Stimulated activated CD4-positive, alpha-beta T cell treated with anti-CD3 and anti-CD28 coated beads, TNF-alpha, amount 100 ng/mL, for 4 hours (primary cell): ENCODE data around the gene RGR.
A peak's percentile ranks its signal among the peaks of the same experiment; 100 is the strongest.
"Not testable (repeated sequence)": the region's sequence is repeated elsewhere in the genome, so short reads cannot be mapped to it uniquely, and the experiment has no call there.

ENCODE experiments used
- DNase-seq, 3 experiments: peaks; one replicate each; pipeline ENCODE4 v3.0.0-alpha.2; 2020; ENCODE audit warnings: low read depth in 3 of 3

The RGR gene

GRCh38 chr10:84257343-84258020, 12.6 kb downstream of the RGR start:
- DNase-seq, result no peak

DNA sequence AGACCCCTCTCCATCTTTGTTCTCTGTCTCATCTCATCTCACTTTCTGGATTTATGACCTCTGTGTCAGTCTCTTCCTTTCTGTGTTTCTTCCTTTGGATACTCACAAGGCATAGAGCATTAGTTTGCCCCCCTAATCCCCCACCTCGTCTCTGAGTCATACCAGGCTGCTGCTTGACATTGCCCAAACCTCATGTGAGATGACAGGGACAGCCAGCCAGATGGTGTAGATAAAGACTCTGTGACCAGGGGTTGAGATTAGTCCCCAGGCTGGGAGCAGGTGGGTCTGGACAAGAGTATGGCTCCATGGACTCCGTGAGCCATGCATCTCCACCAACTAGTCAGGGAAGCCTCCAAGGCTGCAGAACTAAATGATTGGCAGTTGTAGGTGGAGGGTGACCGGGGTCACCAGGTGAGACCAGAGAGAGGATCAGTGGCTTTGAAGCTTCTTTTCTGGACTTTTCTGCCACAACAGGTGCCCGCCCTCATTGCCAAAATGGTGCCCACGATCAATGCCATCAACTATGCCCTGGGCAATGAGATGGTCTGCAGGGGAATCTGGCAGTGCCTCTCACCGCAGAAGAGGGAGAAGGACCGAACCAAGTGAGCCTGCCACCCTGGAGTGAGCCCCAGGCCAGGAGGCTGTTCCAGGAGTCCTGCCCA, 13.3 kb downstream of the RGR start:
- DNase-seq, result no peak

DNA sequence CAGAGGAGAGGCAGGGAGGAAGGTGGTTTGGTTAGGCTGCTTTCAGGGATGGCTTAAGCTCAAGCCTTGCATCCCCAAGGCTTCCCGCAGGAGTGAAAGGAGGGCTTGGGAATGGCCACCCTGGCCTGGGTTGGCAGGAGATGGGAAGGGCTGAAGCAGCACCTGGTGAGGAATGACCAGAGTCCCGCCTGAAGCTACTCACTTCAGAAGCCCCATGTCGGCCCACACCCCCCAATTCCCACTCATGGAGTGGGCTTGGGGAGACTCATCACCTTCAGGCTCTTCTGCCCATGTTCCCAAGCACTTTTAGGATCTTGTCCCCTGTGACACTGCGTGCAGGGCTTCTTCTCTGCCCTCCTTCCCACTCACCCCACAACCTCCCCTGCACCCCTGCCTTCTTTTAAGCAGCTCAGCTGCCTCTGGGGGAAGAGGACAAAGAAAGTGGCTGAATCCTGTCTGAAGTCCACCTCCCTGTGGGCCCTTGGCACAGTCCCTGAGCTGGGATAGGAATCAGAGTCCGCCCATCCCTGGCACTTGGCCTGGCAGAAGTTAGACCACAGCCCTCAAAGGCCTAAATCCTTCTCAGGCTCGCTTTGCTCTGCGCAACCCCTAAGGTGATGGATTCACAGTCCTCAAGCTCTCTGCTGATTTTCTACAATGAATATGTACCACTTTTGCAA, 16.5 kb downstream of the RGR start:
- no peak for DNase-seq

DNA sequence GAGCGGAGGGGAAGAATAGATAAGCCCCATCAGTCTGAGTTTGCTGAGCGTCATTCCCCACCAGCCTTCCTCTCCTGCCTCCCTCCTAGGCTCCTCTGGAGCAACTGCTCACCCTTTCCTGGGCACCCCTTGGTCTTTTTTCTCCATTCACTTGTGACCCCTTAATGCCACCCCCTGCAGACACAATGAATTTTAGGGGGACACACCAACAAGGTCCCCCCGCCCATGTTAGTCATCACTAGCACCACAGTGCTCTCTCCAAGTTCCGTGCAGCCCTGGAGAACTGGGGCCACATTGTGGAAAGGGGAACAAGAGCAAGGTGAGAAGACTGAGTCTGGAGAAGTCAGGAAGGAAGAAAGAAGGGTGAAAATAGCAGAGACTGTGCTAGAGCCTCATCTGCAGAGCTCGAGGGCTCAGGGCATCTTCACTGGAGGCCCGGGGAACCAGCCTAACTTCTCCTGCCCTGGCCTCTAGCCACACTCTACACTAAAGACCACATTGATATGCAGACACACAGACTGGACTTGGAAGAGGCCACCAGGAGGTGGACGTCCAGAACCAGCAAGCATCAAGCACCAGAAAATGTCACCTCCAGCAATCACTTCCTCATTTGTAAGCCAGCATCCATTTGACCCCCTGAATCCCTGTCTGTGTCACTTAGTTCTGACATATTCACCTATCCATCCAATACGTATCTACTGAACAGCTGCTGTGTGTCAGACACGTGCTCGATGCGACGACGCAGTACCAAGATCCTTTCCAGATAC, 17.5 kb downstream of the RGR start:
- no peak for DNase-seq

DNA sequence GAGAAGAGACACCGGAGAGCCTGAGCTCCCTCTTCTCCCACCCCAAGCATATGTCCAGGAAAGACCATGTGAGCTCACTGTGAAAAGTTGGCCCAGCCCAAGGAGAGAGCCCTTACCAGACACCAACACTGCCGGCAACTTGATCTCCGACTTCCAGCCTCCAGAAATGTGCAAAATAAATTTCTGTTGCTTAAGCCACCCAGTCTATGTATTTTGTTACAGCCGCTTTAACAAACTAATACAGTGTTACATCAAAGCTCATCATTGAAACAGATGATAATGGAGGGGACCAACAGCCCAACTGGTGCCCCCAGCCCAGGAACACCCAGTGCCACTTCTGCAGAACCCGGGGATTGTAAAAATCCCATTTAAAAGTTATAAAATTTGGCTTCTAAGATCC, 18.9 kb downstream of the RGR start:
- DNase-seq, result no peak

DNA sequence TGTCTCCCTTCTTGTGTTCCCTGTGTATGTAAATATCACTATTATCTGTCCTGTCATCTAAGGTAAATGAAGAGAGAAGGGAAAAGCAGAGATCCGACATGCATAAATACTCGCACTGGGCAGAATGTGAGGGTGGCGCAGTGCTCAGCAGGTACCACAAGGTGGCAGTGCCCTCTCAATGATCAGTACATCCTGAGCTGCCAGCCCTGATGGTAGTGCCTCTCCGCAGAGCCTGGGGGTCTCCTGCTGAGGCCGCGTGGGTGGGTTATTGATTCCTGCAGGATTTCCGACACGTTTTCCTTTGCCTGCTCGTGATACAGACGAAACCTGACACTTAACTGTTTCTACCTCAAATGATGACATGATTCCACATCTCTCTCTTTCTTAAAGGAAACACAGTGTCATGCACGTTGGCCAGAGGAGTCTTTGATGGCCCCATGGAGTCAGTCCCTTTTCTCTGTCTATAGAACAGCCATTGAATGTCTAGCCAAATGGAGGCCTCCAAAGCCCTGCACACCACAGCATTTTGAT, 19.8 kb downstream of the RGR start:
- DNase-seq, result peak; percentile 43 to 48 (median 44)

DNA sequence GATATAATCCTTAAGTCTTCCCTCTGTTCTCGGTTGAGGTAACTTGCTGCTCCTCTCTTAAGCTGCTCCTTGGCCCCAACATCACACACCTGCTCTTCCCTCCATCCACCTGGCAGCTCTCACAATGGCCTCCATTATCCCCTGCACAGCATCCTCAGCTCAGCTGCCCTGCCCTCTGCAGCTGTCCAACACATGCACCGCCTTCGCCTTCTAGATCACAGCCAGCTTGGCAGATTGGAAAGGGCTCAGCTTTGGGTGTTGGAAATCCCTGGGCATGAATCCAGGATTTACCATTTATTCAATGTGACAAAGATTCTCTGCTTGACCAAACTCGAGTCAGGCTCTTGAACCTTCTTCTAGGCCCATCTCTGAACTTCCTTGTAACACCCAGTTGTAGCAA, 20.6 kb downstream of the RGR start:
- DNase-seq, result no peak

DNA sequence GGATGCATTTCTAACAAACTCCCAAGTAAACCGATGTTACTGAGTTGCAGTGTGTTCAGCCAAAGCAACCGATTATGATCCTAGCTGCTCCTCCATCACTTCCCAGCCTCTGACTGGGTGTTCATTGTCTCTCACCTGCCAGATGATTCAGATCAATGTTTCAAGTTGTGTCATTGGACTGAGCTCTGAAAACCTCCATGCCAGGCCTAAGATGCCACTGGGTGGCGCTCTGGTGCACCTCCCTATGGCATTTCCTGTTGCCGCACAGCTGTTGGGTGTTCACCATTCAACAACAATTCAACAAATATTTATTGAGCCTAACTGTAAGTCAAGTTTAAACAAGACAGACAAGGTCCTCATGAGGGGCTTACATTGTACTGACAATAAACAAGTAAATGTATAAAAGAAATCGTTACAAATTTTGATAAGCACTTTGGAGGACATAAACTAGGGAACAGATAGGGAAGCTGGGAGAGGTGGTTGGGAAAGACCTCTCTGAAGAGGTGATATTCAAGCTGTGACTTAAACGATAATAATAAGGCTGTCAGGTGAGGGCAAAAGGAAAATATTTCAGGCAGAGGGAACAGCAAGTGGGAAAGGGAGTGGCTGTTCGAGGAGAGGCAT, 22.8 kb downstream of the RGR start:
- peak; percentile 27 to 50 (median 36) for DNase-seq

DNA sequence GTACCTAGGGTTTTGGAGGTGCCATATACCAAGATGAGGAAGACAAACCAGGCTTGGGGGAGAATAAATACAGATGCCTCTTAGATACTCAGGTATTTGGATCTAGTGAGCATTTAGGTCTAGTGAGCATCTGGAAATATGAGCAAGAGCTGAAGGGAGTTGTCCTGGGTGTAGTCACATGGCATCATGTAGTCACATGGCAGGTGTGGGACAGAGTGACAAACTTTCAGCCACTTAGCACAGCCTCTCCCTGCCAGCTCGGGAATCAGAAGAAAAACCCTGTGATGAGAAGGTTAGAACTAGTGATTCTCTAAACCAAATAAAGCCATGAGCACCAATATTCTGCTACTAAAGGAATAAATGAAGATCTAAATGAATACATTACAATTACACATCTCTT, 24.3 kb downstream of the RGR start:
- DNase-seq, result no peak

GRCh38 chr10:84269773-84270172, 24.9 kb downstream of the RGR start:
- no peak for DNase-seq

DNA sequence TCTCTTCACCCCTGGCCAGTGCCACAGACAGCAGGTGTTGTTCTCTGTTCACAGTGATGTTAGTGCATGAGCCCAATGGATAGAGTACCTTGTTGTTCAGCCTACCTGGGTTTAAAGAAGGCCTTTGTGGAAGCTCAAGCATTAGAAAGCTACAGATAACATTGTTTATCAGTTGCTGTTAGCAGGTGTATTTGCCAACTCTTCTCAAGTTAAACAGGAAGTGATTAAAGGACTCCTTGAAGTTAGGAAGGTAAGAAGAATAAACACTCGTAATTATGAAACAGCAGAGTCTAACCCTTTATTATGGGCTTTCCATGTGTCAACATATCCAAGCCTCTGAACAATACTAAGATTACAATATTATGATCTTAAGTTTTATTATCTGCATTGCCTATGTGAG, 25.9 kb downstream of the RGR start:
- DNase-seq, result no peak

DNA sequence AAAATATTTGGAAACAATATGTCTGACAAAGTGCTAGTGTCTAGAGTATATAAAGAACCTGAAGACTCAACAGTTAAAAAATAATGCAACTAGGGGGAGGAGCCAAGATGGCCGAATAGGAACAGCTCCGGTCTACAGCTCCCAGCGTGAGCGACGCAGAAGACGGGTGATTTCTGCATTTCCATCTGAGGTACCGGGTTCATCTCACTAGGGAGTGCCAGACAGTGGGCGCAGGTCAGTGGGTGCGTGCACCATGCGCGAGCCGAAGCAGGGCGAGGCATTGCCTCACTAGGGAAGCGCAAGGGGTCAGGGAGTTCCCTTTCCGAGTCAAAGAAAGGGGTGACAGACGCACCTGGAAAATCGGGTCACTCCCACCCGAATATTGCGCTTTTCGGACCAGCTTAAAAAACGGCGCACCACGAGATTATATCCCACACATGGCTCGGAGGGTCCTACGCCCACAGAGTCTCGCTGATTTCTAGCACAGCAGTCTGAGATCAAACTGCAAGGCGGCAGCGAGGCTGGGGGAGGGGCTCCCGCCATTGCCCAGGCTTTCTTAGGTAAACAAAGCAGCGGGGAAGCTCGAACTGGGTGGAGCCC, 35.1 kb downstream of the RGR start:
- DNase-seq, result not testable (repeated sequence)

GRCh38 chr10:84286695-84287094, 41.8 kb downstream of the RGR start:
- DNase-seq, result no peak

GRCh38 chr10:84288151-84288550, 43.3 kb downstream of the RGR start:
- DNase-seq, result no peak

DNA sequence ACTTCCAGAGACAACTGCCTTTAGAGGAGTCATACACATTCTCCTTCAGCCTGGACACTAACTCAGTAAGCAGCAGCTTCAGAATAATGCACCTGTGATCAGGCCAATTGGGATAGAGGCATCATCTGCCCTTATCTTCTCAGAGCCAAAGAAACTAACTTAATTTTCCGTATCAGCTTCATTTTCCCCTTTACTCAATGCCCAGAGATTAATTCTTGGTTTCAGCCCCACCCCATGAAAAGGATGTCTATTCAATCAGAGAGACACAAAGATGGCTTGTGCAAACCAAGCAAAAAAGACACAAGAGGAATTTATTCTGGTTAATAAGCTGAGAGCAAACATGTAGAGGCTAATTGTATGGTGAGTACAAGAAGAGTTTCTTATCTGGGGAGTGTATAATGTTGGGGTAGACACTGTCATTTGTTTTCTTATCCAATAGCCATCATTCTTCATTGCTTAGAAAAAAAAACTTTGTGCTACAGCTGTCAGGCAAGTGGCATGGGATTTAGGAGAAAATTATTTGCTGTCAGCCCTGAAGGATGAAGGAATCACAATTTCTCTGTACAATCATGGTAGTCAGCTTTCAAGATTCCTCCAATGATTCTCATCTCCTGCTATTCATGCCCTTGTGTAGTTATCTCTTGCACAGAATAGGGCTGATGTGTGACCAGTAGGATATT, 44.8 kb downstream of the RGR start:
- no peak for DNase-seq

- no peak for DNase-seq
Measured at GRCh38 chr10:84290235-84290634, 45.4 kb downstream of the RGR start.

DNA sequence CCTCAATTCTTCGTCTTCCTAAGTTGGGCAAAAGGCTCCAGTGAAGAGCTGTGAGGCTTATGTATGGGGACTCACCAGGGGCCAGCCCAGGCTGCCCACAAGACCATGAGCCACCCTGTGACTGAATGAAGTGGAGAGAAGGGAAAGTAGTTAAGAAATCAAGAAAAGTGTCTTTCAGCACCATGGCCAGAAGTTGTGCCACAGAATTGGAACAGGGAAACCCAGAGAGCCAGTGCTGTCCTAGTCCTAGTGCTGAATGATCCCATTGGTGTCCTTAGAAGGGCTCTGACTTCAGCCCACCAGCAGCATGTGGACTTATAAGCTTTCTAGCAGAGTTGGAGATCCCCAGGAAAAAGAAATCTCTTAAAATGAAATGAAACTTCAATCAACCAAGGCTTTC, 46.5 kb downstream of the RGR start:
- no peak for DNase-seq

GRCh38 chr10:84292502-84292901, 47.6 kb downstream of the RGR start:
- DNase-seq, result no peak

GRCh38 chr10:84293171-84293570, 48.3 kb downstream of the RGR start:
- DNase-seq, result no peak

- DNase-seq, result no peak
Measured at GRCh38 chr10:84293574-84294016, 48.7 kb downstream of the RGR start.
